ENCODE results near the gene P3H4.

P3H4 gene

DNA sequence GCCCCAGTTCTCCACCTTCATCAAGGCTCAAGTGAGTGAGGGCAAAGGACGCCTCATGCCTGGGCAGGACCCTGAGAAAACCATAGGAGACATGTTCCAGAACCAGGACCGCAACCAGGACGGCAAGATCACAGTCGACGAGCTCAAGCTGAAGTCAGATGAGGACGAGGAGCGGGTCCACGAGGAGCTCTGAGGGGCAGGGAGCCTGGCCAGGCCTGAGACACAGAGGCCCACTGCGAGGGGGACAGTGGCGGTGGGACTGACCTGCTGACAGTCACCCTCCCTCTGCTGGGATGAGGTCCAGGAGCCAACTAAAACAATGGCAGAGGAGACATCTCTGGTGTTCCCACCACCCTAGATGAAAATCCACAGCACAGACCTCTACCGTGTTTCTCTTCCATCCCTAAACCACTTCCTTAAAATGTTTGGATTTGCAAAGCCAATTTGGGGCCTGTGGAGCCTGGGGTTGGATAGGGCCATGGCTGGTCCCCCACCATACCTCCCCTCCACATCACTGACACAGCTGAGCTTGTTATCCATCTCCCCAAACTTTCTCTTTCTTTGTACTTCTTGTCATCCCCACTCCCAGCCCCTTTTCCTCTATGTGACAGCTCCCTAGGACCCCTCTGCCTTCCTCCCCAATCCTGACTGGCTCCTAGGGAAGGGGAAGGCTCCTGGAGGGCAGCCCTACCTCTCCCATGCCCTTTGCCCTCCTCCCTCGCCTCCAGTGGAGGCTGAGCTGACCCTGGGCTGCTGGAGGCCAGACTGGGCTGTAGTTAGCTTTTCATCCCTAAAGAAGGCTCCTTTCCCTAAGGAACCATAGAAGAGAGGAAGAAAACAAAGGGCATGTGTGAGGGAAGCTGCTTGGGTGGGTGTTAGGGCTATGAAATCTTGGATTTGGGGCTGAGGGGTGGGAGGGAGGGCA, 10.7 kb upstream of the P3H4 start:
- no peak for DNase-seq (ENCODE audit: low spot score)

- no peak for DNase-seq (ENCODE audit: low spot score)
Measured at GRCh38 chr17:41821776-41822175, 10.0 kb upstream of the P3H4 start.

DNA sequence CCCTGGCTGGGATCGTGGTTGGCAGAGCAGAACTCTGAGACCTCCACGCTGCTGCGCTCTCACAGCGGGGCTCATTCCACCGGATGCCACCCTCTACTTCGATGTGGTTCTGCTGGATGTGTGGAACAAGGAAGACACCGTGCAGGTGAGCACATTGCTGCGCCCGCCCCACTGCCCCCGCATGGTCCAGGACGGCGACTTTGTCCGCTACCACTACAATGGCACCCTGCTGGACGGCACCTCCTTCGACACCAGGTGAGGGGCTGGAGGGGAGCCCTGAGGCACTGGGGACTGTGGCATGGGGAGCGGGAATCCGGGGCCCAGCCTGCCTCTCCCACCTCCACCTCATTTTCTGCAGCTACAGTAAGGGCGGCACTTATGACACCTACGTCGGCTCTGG, 6.3 kb upstream of the P3H4 start:
- DNase-seq (ENCODE audit: low spot score), result no peak

- no peak for DNase-seq (ENCODE audit: low spot score)
Measured at GRCh38 chr17:41816637-41817320, 5.0 kb upstream of the P3H4 start.

DNA sequence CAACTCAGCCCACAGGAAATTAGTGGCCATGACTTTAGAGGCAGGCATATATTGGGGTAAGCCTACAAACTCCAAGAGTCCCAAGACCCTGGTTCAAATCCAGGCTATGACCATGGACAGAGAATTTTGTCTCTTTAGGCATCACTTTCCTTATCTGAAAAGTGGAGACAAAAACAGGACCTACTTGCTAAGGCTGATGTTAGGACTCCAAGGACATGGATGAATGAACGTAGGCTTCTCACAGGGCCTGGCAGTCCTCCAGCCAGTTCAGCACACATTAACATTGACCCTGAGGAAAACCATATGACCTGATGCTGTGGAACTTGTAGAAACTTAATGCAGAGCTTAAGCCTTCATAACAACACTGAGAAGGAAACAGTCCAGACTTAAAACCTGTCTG, 2.4 kb upstream of the P3H4 start:
- no peak for DNase-seq (ENCODE audit: low spot score)

DNA sequence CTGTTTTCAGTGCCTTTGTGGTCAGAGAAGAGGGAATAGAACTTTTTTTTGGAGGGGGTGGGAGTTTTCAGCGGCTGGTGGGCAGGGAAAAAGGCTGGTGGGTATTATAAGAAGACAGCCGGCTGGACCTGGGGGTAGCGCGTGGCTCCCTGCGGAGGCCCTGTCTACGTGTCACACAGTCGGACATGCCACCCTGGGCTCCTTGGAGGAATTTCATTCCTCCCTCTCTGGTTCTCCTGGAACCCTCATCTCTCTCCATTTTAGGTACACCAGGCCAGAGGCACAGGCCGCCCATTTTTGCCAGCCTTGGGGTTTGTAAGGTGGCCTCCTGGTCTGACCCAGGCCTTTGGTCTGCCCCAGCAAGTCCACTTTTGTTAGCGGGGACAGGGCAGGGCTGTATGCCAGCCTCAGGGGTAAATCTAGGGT, 2.0 kb upstream of the P3H4 start:
- no peak for DNase-seq (ENCODE audit: low spot score)

DNA sequence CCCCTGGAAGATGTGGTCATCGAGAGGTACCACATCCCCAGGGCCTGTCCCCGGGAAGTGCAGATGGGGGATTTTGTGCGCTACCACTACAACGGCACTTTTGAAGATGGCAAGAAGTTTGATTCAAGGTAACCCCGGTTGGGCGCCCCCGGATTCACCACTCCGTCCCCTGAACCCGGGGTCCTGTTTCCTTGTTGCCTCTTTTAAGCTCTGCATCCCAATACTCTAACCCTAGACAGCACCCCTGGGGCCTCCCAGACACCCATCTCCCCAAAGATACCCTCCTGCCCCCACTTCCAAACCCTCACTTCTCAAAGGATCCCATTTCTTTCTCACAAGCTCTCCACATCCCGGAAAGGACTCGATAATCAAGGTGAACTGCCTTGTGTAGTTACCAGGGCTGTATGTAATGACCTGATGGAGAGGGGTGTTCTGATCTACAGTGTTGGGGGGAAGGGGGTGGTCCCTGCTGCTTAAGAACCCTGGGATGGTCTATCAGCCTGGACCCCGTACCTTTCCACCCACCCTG, 1.5 kb upstream of the P3H4 start:
- no peak for DNase-seq (ENCODE audit: low spot score)

DNA sequence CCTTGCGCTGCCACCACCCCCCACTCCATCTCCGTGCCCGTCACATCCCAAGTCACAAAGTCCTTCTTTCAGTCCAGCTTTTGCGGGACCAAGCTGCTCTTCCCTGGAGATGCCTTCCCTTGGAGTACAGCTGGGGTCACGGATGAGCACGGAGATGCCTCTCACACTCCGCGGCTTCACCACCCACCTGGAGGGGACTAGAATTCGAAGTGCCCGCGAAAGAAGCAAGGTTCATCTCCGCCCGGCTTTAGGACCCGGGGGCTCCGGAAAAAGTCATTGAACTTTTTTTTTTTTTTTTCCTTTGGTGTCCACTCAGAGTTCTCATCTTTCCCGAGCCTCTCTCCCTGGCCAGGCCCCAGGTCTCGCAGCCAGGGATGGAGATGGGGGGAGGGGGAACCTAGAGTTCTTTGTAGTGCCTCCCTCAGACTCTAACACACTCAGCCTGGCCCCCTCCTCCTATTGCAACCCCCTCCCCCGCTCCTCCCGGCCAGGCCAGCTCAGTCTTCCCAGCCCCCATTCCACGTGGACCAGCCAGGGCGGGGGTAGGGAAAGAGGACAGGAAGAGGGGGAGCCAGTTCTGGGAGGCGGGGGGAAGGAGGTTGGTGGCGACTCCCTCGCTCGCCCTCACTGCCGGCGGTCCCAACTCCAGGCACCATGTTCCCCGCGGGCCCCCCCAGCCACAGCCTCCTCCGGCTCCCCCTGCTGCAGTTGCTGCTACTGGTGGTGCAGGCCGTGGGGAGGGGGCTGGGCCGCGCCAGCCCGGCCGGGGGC, 817 bp upstream of the P3H4 start, which contains the start of gene FKBP10:
Gene FKBP10 (plus strand): TSS at position 624 of the 771 bp plus-strand sequence. CDS start 31 bp downstream, at position 655.
- DNase-seq (ENCODE audit: low spot score), result peak; percentile 95

DNA sequence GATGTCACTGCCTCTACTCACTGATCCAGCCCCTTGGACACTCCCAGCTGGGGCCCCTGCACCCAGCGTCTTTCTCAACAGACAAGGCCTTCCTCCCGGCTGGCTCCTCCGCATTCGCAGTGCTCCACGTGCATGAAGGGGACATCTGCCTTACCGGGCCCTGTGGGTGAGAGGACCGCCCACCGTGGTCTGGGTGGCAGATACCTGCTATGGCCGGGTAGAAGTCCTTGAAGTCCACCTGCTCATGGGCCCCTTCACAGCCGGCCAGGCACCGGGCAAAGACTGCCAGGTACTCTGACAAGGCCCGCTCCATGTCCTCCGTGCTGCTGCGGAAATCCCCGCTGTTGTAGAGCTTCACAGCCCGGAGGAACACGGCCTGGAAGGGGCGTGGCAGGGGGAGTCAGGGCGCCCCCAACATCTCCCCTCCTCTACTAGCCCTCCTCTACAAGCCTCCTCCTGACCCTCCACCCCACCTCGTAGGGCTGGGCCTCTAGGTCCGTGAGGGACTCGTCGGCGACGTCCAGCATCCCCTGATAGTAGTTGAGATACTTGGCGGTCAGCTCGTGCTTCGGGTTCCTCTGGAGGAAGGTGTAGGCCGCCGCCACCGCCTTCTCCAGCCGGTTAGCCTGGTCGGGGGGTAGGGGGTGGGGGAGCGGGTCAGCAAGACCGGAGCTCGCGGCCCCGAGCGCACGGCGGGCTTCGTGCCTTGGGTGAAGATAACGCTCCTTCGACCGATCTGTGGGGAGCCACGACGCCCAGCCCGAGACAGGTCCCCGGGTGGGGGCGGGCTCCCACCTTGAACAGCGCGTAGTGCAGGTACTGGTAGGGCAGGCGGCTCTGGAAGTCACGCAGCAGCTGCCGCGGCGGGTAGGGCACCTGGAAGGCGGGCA, 845 bp downstream of the P3H4 start:
- DNase-seq (ENCODE audit: low spot score), result no peak

- no peak for DNase-seq (ENCODE audit: low spot score)
Measured at GRCh38 chr17:41806685-41807445, 4.9 kb downstream of the P3H4 start.

DNA sequence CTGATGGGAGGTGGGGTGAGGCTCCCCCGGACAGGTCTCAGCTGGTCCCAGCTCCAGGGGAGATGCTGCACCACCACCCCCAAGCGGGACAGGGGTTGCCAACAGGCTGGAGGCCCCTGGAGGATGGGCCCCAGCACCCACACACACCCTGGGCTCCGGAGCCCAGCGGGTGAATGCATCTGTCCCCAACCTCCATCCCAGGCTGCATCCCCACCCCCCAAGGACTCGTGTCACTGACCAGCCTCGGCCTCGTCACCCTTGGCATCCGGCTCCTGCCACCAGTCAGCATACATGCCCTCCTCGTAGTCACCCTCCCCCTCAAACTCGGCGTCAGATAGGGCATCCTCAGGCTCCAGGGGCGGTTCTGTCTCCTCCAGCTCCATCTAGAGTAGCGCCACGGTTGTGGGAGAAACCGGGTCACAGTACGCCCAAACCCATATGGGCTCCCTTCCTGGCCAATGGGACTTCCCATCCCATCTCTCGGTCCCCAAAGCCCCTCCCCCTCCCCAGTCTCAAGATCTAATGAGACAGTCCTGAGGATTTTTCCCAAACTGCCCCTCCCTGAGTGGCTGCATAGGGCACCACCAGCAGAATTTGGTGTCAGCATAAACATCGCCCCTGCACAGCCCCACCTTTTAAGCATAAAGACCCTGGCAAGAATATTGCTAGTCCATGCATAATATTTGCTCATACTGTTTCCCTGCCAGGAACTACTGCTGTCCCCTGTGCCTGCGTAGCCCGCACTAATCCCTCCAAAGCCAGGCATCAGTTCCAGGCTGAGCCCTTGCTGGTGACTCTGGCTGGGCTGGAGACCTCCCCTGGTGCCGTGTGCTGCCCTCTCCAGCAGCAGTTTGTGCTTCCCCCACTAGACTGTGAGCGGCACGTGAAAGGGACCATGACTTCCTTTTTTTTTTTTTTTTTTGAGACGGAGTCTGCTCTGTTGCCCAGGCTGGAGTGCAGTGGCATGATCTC, 8.4 kb downstream of the P3H4 start:
- no peak for DNase-seq (ENCODE audit: low spot score)

DNA sequence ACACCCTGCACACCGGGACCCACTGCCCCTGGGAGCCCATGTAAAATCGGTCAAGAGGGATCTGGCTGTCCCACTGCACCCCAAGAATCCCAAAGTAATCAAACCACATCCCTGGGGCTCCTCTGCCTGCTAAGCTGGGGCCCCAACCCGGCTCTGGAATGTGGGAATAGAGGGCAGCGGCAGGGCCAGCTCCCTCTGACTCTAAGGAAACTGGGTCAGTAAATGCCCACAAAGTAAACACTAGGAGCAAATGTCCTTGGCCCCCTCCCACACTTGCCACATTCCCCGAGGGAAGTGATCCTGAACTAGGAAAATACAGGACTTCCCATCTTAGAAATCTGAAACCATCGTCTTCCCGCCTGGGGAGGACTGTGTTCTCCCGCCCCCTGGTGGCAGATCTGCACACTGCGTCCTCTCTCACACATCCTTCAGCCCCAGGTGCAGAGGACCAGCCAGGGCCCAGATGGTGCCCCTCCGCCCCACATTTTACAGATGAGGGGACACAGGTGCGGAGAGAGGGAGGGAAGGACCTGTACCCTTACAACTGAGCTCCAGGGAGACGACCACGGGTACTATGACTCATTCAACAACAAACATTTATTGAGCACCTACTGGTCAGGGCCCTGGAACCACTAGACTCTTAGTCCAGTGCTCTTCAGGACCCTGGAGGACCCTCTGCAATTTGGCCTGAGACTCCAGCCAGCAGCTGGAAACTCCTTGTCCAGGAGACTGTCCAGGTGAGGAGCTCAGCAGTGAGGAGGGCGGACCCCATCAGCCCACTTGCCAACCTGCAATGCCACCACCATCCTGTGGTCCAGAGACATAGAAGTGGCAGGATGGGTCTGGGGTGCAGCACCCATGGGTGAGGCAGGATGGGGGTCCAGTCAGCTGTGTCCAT, 10.1 kb downstream of the P3H4 start:
- peak; percentile 93 for DNase-seq (ENCODE audit: low spot score)

GRCh38 chr17:41800601-41801373, 11.0 kb downstream of the P3H4 start:
- peak; percentile 76 for DNase-seq (ENCODE audit: low spot score)

DNA sequence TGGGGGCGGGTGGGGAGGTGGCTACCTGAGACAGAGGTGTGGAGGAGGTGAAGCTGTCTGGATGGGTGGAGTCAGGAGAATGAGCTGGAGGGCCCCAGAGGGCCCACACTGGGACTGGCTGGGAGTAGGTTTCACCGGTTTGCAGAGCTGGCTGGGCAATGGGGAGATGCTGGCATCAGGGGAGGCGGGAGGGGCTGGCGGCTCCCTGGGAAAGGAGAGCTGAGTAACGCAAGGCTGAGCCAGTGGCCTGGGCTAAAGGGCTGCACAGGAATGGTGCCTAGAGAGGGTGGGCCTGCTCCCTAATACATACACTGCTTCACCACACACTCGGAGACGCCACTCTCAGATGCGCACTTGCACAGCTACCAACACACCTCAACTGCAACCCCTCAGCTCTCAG, 12.4 kb downstream of the P3H4 start:
- no peak for DNase-seq (ENCODE audit: low spot score)

DNA sequence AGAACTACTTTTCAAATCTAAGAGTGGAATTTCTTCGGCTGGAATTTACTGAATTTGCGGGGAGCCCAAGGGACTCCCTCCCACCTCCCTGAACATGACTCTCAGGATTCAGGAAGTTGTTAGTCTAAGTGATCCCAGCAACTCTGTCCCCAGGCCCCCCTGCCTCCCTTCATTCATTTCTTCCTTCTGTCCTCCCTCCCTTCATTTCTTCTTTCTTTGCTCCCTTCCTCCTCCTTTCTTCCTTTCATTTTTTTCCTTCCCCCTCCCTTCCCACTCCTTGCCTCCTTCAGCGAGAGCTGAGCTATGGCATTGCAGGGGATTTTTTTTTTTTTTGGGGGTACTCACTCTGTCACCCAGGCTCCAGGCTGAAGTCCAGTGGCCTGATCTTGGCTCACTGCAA, 14.4 kb downstream of the P3H4 start:
- no peak for DNase-seq (ENCODE audit: low spot score)

GRCh38 chr17:41796121-41796895, 15.4 kb downstream of the P3H4 start:
- DNase-seq (ENCODE audit: low spot score), result no peak
